Measurements from ENCODE around the gene PLEK. TPM values are rescaled to one million over a fixed set of nuclear protein-coding genes. Genes with fewer than 3 reads are reported as not detected.

Gene PLEK
- total and polyA plus RNA-seq, 12 donors: 4.5 to 29.4 (median 11.7) TPM

GRCh38 chr2:68415521-68415920, 50.4 kb downstream of the PLEK start:
- intact Hi-C loops (cut with DNase I): no loop called here
- TF ChIP-seq CTCF (IDR thresholded peaks at IDR 0.05): no peak
- TF ChIP-seq POLR2A (IDR thresholded peaks at IDR 0.05): no peak
- no peak for DNase-seq
- H3K4me1 ChIP-seq (replicated peaks in 1 of 2): no peaks in the 10 kb centered on the region
- H3K36me3 ChIP-seq (replicated peaks in 1 of 2): no peaks in the 10 kb centered on the region
- no peaks in the 10 kb centered on the region for H3K9me3 ChIP-seq (replicated peaks in 1 of 3)
- H3K4me3 ChIP-seq: no peak overlapping the region
- H3K27ac ChIP-seq: no peak overlapping the region
- no peaks in the 10 kb centered on the region for H3K27me3 ChIP-seq

DNA sequence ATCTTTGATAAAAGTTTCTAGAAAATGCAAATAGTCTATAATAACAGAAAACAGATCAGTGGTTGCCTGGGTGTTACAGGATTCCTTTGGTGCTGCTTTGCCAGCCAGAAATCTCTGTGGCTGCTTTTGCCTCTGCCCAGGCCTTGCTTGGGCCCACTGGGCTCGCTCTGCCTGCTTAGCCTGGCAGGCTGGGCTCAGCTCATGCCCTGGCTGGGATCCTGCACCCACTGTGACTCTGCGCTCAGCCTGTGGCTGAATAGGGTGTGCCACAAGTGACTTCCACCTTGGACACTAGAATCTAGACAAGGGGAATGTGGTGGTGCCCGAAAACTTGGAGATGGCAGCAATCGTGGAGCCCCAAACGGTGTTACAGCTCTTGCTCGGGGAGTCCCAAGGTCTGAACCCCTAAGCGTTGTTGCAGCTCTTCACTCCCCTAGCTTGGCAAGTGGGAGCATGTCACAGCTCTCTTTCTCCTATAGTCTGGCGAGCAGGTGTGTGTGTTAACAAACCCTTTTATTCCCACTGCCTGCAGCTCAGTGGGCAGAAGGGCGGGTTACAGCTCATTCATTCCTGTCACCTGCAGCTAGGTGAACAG, 51.1 kb downstream of the PLEK start:
- no peaks in the 10 kb centered on the region for H3K4me1 ChIP-seq (replicated peaks in 1 of 2)
- intact Hi-C loops (cut with DNase I): no loop called here
- H3K4me3 ChIP-seq: no peak overlapping the region
- no peaks in the 10 kb centered on the region for H3K36me3 ChIP-seq (replicated peaks in 1 of 2)
- WGBS, 4 donors: 91 to 96% (median 94%) methylated on average over 9 of the region's 9 CpGs
- H3K9me3 ChIP-seq (replicated peaks in 1 of 3): no peaks in the 10 kb centered on the region
- H3K27ac ChIP-seq: no peak overlapping the region
- H3K27me3 ChIP-seq: no peaks in the 10 kb centered on the region
- DNase-seq: no peak
- TF ChIP-seq CTCF (IDR thresholded peaks at IDR 0.05) (no peak), POLR2A (IDR thresholded peaks at IDR 0.05) (no peak)

- H3K27ac ChIP-seq: no peak overlapping the region
- TF ChIP-seq POLR2A (IDR thresholded peaks at IDR 0.05): no peak
- TF ChIP-seq CTCF (IDR thresholded peaks at IDR 0.05): no peak
- no peak for DNase-seq
- WGBS, 4 donors: 27 to 92% (median 47%) methylated on average over 1 of the region's 1 CpG
- intact Hi-C loops (cut with DNase I): no loop called here
- H3K27me3 ChIP-seq: no peaks in the 10 kb centered on the region
- H3K36me3 ChIP-seq (replicated peaks in 1 of 2): no peaks in the 10 kb centered on the region
- no peak overlapping the region for H3K4me3 ChIP-seq
- no peaks in the 10 kb centered on the region for H3K4me1 ChIP-seq (replicated peaks in 1 of 2)
- no peaks in the 10 kb centered on the region for H3K9me3 ChIP-seq (replicated peaks in 1 of 3)
Measured at GRCh38 chr2:68417926-68418325, 52.8 kb downstream of the PLEK start.

DNA sequence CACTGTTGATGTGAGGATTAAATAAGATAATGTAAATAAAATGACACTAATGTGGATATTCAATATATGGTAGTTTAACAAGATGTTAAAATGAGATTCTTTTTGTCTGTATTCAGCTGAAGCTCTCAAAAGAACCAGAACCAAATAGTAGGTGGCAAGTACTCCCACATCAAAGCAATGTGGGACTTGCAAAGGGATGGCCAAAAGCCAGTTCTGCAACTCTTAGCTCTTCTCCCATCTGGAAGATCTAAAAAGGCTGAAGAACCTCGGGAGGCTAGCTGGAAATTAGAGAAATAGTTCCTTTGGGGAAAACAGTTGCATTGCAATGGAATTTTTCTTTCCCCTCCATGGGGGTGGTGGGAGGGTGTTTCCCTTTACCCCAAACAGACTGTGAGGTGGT, 53.3 kb downstream of the PLEK start:
- no peak for DNase-seq
- Histone ChIP-seq H3K4me3 (no peak overlapping the region), H3K36me3 (replicated peaks in 1 of 2) (no peaks in the 10 kb centered on the region), H3K27ac (no peak overlapping the region), H3K9me3 (replicated peaks in 1 of 3) (no peaks in the 10 kb centered on the region), H3K4me1 (replicated peaks in 1 of 2) (no peaks in the 10 kb centered on the region), H3K27me3 (no peaks in the 10 kb centered on the region)
- 58 to 100% (median 65%) methylated on average over 1 of the region's 1 CpG for WGBS, 4 donors
- intact Hi-C loops (cut with DNase I): no loop called here
- TF ChIP-seq POLR2A (IDR thresholded peaks at IDR 0.05): no peak
- TF ChIP-seq CTCF (IDR thresholded peaks at IDR 0.05): no peak

All from adrenal gland (tissue), 12 donors.